Measurements from ENCODE around the gene ROPN1.
A peak's percentile ranks its signal among the peaks of the same experiment; 100 is the strongest.
"Not testable (repeated sequence)": the region's sequence is repeated elsewhere in the genome, so short reads cannot be mapped to it uniquely, and the experiment has no call there.

The ROPN1 gene

GRCh38 chr3:123993818-123994217 is 1.9 kb upstream of the ROPN1 start:
- no peak for DNase-seq

- DNase-seq: no peak
Observed at GRCh38 chr3:123986427-123986826, 5.5 kb downstream of the ROPN1 start.

GRCh38 chr3:123984957-123985356 is 7.0 kb downstream of the ROPN1 start:
- no peak for DNase-seq

GRCh38 chr3:123984350-123984749 is 7.6 kb downstream of the ROPN1 start:
- DNase-seq: no peak

GRCh38 chr3:123981317-123981716 is 10.6 kb downstream of the ROPN1 start:
- not testable (repeated sequence) for DNase-seq

GRCh38 chr3:123980539-123980938 is 11.4 kb downstream of the ROPN1 start:
- no peak for DNase-seq

- DNase-seq: peak; percentile 78
Observed at GRCh38 chr3:123979525-123980501, 12.1 kb downstream of the ROPN1 start.

- not testable (repeated sequence) for DNase-seq
Observed at GRCh38 chr3:123976904-123977303, 15.0 kb downstream of the ROPN1 start.

- not testable (repeated sequence) for DNase-seq
Observed at GRCh38 chr3:123976181-123976898, 15.6 kb downstream of the ROPN1 start.

- not testable (repeated sequence) for DNase-seq
Observed at GRCh38 chr3:123975030-123975429, 16.9 kb downstream of the ROPN1 start.

GRCh38 chr3:123971406-123971805 is 20.5 kb downstream of the ROPN1 start:
- DNase-seq: peak; percentile 59

- not testable (repeated sequence) for DNase-seq
Observed at GRCh38 chr3:123967260-123967659, 24.7 kb downstream of the ROPN1 start.

GRCh38 chr3:123966799-123967198 is 25.1 kb downstream of the ROPN1 start:
- not testable (repeated sequence) for DNase-seq

- DNase-seq: not testable (repeated sequence)
Observed at GRCh38 chr3:123964793-123965192, 27.1 kb downstream of the ROPN1 start.

GRCh38 chr3:123961508-123961856 is 30.4 kb downstream of the ROPN1 start:
- no peak for DNase-seq

- DNase-seq: peak; percentile 98
Observed at GRCh38 chr3:123960781-123961507, 31.0 kb downstream of the ROPN1 start, which contains the start of gene CCDC14. TSS of gene CCDC14 (minus strand) at chr3:123961229. CDS start at chr3:123961173, 56 bp downstream.

GRCh38 chr3:123953735-123954134 is 38.2 kb downstream of the ROPN1 start:
- no peak for DNase-seq

- no peak for DNase-seq
Observed at GRCh38 chr3:123952844-123953520, 38.9 kb downstream of the ROPN1 start.

GRCh38 chr3:123951522-123952447 is 40.1 kb downstream of the ROPN1 start:
- no peak for DNase-seq

GRCh38 chr3:123949641-123950040 is 42.3 kb downstream of the ROPN1 start:
- DNase-seq: no peak

GRCh38 chr3:123948449-123948848 is 43.5 kb downstream of the ROPN1 start:
- no peak for DNase-seq

Data from eye (tissue), 1 donor.